Fibroblast of skin of left quadriceps (primary cell): ENCODE measurements around the gene CTAG1A.
"Not testable (repeated sequence)": the region's sequence is repeated elsewhere in the genome, so short reads cannot be mapped to it uniquely, and the experiment has no call there.

ENCODE experiments used
- DNase-seq, 2 experiments: peaks; one replicate each; pipeline ENCODE4 v3.0.0-alpha.2; 2013; ENCODE audit warnings: low read depth in 2 of 2

CTAG1A gene

GRCh38 chrX:154613586-154613985 lies 28.7 kb downstream of the CTAG1A start:
- not testable (repeated sequence) for DNase-seq

- DNase-seq = not testable (repeated sequence)
These were observed 34.2 kb downstream of the CTAG1A start, which contains the start of gene CTAG1B for GRCh38 chrX:154619182-154619581. Gene CTAG1B, minus strand, starts transcription at chrX:154619282. Its CDS starts 64 bp downstream, at chrX:154619218.

DNA sequence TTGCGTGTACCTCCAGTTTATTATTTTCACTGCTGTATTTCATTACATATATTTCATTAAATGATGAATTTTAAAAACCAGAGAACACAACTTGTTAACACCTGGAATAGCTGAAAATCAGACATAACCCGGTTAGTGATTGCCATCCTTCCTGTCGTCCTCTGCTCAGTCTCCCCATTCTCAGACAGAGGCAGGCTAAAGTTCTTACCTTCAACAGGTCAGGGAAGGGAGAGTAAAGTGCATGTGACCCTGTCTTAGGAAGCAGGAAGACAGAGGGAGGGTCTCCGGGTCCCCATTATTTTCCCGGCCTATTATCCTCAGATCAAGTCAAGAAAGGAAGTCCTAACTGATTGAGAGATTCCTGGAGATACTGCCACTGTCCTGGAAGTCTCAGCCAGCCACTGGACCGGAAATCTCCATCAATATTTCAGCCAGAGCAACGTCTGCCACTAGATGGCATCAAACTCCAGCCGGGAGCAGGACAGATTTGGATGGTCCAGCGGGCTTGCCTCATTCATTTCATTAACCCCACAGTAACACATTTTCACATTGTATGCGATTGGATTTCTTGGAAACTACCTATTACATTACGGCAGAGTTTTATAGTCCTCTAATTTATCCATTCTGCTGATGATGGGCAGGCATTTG lies 36.0 kb downstream of the CTAG1A start:
- not testable (repeated sequence) for DNase-seq

DNA sequence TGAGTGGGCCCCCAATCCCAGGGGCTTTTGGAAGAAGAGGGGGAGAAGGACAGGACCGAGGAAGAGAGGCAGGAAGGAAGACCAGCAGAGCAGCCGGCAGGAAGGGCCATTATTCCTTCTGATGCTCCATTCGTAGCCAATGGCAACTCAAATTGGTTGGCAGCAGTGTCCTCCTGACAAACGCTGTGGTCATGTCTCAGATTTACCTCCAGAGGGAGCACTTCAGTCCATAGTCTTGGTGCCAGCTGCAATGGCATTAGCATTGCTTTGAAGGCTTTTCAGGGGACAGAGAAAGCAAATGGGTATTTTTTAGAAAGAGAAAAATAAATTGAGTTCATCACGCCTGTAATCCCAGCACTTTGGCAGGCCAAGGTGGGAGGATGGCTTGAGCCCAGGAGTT lies 44.0 kb downstream of the CTAG1A start:
- not testable (repeated sequence) for DNase-seq

DNA sequence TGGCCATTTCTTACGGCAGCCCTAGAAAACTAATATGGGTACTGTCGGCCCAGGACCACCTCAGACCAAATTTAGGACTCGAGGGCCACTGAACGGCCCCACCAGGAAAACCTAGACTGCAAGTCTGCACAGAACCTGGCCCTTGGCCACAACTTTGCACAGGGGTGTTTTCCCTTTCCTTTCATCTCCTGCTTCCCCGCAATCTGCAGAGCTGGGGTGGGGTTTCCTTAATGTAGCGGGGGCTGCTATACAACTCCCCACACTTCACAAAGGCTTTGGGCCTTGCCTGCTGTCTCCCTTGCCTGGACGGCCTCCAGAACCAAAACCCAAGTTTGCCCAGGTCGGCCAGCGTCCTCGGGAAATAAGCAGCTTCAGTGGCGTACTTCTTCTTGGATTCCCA lies 46.0 kb downstream of the CTAG1A start:
- not testable (repeated sequence) for DNase-seq

DNA sequence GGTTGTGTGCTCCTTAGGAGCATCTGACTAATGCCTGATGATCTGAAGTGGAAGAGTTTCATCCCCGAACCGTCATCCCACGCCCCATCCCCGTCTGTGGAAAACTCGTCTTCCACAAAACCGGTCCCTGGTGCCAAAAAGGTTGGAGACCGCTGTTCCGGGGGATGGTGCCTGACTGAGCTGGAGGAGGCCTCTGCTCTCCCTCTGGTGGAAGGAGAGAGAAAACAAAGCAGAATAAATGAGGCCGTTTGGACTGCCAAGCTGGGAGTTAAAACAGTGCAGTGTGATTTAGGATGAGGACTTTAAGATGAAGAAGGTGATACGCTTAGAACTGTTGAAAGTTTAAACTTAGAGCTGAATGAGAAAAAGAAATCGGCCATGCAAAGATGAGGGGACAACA lies 48.7 kb downstream of the CTAG1A start:
- DNase-seq = not testable (repeated sequence)
